GM23248 (cell line): ENCODE measurements around the gene GADD45G.

Experiments
- EZH2 ChIP-seq: fragments of 200-600 bp; sonication (generic); IDR thresholded peaks from 2 replicates; pipeline ENCODE4 v1.6.1; 2018; ENCODE audit warnings: antibody characterized with exemption, mild to moderate bottlenecking; ENCODE audit not compliant: insufficient read depth, poor library complexity, severe bottlenecking
- EZH2phosphoT487 ChIP-seq: fragments of 200-600 bp; sonication (generic); IDR thresholded peaks from 2 replicates; pipeline ENCODE4 v1.6.1; 2018; ENCODE audit warnings: antibody characterized with exemption, moderate library complexity, mild to moderate bottlenecking, low read depth; ENCODE audit not compliant: insufficient read depth

DNA sequence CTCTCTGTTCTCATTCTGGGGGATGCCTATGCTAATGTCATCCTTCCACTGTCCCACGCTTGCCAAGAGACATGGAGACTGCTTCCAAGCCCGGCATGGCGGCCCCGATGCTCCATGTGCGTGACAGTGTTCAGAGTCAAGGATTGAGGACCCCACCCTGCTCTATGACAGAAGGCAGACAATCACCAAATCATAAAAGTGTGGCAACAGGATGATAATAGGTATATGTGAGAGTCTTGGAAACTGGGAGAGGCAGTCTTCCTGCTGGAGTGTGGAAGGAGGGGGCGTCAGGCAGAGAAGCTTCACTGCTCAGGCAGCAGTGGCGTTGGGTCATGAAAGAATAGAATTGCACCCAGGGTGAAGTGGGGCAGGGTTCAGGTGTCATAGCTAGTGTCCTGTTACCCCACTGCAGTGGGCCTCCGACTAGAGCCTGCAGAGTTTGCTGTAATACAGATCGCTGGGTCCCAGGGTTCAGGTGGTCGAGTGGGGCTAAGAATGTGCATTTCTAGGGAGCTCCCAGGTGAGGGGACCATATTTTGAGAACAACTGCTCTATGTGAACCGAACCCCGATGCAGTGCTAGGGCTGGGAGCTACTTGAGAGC lies 12.5 kb upstream of the GADD45G start:
- TF ChIP-seq EZH2phosphoT487 = no peak
- TF ChIP-seq EZH2 = no peak
